VCaP (cell line): ENCODE results near the gene NYNRIN.
"Not testable (repeated sequence)": the region's sequence is repeated elsewhere in the genome, so short reads cannot be mapped to it uniquely, and the experiment has no call there.

Source experiments
- H3K27ac ChIP-seq: fragments of 450-650 bp; 2 replicates; pipeline ENCODE4 v1.5.1; 2017
- TF ChIP-seq, protein P1 (sequence below): fragments of 450-650 bp; conservative IDR thresholded peaks from 2 replicates; pipeline ENCODE4 v1.5.1; 2017; ENCODE audit warnings: mild to moderate bottlenecking, moderate library complexity

NYNRIN gene

DNA sequence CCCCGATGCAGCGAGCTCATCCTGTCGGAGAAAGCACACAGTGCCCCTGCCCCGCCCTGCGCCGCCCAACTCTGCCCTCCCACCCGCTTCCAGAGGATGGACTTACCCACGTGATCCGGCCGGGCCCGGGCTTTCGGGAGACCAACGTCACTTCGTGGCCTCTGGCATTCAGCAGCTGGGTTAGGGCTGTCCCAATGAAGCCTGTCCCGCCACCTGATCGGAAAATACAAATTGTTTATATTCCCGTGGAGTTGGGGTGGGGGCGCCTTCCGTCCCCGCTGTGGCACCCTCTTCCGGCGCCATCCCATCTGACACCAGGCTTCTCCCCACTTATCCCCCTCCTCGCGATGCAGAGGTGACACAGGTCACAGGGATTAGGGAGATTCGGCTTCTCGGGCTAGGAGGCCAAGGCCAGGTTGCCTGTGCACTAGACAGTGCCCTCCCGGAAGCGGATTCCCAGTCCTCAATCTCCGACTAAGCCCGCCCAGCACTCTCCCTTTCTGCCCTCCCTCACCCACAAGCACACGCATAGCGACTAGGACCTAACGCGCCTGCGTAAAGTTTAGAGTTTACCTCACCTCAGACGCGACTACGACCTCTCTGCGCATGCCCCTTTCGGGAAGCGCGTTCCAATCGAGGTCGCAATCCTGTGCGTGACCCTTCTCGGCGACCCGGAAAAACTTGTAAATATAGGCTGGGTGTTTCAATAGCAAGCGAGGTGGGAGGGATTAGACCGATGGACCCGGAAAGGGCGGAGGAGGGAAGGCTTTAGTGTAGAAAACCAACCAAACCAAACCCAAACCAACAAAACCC lies 43.6 kb downstream of the NYNRIN start, which contains the start of gene SDR39U1:
Gene SDR39U1, minus strand, starts transcription at position 537 of the 813 bp plus-strand sequence. Its CDS starts 7 bp downstream, at position 530.
- TF ChIP-seq, protein P1, sequence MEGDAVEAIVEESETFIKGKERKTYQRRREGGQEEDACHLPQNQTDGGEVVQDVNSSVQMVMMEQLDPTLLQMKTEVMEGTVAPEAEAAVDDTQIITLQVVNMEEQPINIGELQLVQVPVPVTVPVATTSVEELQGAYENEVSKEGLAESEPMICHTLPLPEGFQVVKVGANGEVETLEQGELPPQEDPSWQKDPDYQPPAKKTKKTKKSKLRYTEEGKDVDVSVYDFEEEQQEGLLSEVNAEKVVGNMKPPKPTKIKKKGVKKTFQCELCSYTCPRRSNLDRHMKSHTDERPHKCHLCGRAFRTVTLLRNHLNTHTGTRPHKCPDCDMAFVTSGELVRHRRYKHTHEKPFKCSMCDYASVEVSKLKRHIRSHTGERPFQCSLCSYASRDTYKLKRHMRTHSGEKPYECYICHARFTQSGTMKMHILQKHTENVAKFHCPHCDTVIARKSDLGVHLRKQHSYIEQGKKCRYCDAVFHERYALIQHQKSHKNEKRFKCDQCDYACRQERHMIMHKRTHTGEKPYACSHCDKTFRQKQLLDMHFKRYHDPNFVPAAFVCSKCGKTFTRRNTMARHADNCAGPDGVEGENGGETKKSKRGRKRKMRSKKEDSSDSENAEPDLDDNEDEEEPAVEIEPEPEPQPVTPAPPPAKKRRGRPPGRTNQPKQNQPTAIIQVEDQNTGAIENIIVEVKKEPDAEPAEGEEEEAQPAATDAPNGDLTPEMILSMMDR = no peak
- peak within 1 kb of the TSS; percentile 96 for H3K27ac ChIP-seq

GRCh38 chr14:24443053-24443665 lies 44.4 kb downstream of the NYNRIN start:
- H3K27ac ChIP-seq = peak overlapping the region; percentile 96
- TF ChIP-seq, protein P1 = no peak

DNA sequence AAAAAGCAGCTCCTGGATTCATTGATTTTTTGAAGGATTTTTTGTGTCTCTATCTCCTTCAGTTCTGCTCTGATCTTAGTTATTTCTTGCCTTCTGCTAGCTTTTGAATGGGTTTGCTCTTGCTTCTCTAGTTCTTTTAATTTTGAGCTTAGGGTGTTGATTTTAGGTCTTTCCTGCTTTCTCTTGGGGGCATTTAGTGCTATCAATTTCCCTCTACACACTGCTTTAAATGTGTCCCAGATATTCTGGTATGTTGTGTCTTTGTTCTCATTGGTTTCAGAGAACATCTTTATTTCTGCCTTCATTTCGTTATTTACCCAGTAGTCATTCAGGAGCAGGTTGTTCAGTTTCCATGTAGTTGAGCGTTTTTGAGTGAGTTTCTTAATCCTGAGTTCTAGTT lies 52.0 kb downstream of the NYNRIN start:
- not testable (repeated sequence) for H3K27ac ChIP-seq

DNA sequence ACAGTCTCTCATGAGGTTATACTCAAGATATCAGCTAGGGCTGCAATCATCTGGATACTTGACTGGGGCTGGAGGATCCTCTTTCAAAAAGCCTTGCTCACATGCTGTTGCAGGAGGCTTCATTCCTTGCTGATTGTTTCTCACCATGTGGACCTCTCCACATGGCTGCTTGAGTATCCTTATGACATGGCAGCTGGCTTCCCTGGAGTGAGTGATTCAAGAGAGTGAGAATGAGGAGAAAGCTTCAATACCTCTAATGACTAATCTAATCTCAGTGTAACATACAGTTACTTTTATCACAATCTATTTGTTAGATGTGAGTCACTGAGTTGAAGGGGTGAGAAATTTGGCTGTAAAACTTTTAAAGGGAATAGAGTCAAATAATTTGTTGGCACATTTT lies 58.2 kb downstream of the NYNRIN start:
- TF ChIP-seq, protein P1 = no peak
- no peak overlapping the region for H3K27ac ChIP-seq

GRCh38 chr14:24458736-24459135 lies 59.9 kb downstream of the NYNRIN start:
- TF ChIP-seq, protein P1 = no peak
- H3K27ac ChIP-seq = no peak overlapping the region

GRCh38 chr14:24459331-24459730 lies 60.5 kb downstream of the NYNRIN start:
- TF ChIP-seq, protein P1 = no peak
- no peak overlapping the region for H3K27ac ChIP-seq

GRCh38 chr14:24461336-24461735 lies 62.5 kb downstream of the NYNRIN start:
- TF ChIP-seq, protein P1 = no peak
- H3K27ac ChIP-seq = no peak overlapping the region
